HL-60 (cell line): ENCODE data around the gene ZFP36L1.

Experiments used
- POLR2AphosphoS5 ChIP-seq: IDR thresholded peaks from 2 replicates; pipeline ENCODE4 v1.6.1; 2012; ENCODE audit warnings: low read depth
- TF ChIP-seq, protein P1 (sequence below): IDR thresholded peaks from one replicate; pipeline ENCODE4 v1.5.1; 2011; ENCODE audit warnings: low read length, control low read depth, inconsistent platforms; ENCODE audit not compliant: insufficient read depth

DNA sequence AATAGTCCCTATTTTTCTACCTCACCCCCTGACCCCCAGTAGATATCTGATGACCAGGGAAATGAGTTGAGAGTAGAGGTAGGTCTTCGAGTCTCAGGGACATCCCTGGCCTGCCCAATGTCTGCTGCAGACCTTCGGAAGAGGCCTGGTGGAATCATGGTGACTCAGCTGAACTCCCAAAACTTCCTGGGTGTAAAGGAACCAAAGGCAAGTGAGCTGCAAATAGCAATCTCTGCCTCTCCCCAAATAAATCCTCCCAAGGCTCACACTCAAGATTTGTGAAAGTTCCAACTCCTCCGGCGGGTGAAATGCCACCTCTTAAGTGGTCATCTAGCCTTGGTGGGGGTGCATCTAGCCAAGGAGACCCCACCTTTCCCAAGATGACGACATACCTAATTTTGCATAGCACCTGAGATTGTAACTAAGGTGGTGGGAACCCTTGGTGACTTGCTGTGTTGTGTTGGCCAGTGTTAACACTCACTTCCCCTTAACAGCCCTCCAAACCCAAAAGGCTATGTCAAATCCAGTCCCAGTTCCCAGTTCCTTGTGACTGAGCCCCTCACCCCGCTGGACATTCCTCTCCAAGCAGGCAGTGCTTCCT lies 6.3 kb downstream of the ZFP36L1 start:
- TF ChIP-seq, protein P1, sequence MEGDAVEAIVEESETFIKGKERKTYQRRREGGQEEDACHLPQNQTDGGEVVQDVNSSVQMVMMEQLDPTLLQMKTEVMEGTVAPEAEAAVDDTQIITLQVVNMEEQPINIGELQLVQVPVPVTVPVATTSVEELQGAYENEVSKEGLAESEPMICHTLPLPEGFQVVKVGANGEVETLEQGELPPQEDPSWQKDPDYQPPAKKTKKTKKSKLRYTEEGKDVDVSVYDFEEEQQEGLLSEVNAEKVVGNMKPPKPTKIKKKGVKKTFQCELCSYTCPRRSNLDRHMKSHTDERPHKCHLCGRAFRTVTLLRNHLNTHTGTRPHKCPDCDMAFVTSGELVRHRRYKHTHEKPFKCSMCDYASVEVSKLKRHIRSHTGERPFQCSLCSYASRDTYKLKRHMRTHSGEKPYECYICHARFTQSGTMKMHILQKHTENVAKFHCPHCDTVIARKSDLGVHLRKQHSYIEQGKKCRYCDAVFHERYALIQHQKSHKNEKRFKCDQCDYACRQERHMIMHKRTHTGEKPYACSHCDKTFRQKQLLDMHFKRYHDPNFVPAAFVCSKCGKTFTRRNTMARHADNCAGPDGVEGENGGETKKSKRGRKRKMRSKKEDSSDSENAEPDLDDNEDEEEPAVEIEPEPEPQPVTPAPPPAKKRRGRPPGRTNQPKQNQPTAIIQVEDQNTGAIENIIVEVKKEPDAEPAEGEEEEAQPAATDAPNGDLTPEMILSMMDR: no peak
- no peak for TF ChIP-seq POLR2AphosphoS5
